A673 (cell line): ENCODE data around the gene MRPL1. TPM values are rescaled to one million over a fixed set of nuclear protein-coding genes. Genes with fewer than 3 reads are reported as not detected.

Source experiments
- BruUV-seq: library from RNA; stranded (reverse); fragments of 400-500 nt; replicated peaks from 2 replicates; lab custom pipeline; 2021; lab: Mats Ljungman, UMichigan
- CTCF ChIA-PET: fragments of 300-600 bp; sonication (Branson Sonifier 250); formaldehyde crosslinking; loops from one replicate; lab custom pipeline; 2022; ENCODE audit warnings: antibody characterized with exemption; lab: Charles Lee
- POLR2A ChIA-PET: fragments of 300-600 bp; sonication (Branson Sonifier 250); formaldehyde crosslinking; loops from one replicate; lab custom pipeline; 2022; ENCODE audit warnings: antibody characterized with exemption; ENCODE audit not compliant: low non-redundant PET; lab: Charles Lee
- DNase-seq: peaks from one replicate; pipeline ENCODE4 v3.0.0-alpha.2; 2015; ENCODE audit warnings: low spot score
- H3K27ac ChIP-seq: fragments of 200-600 bp; sonication (generic); 2 replicates; pipeline ENCODE4 v1.5.1; 2016; ENCODE audit warnings: mixed run types, low read depth, mild to moderate bottlenecking, mixed read lengths, antibody characterized with exemption, low read length; ENCODE audit not compliant: poor library complexity, severe bottlenecking
- H3K27me3 ChIP-seq: fragments of 200-600 bp; sonication (generic); replicated peaks from 2 replicates; pipeline ENCODE4 v1.6.1; 2017; ENCODE audit warnings: mixed run types, low read depth, mild to moderate bottlenecking, mixed read lengths, antibody characterized with exemption, low read length; ENCODE audit not compliant: insufficient read depth, poor library complexity
- H3K36me3 ChIP-seq: fragments of 200-600 bp; sonication (generic); 2 replicates; pipeline ENCODE4 v1.6.1; 2016; ENCODE audit warnings: mixed run types, mild to moderate bottlenecking, mixed read lengths, antibody characterized with exemption, low read length; ENCODE audit not compliant: insufficient read depth, poor library complexity, severe bottlenecking
- H3K4me1 ChIP-seq: fragments of 200-600 bp; sonication (generic); 2 replicates; pipeline ENCODE4 v1.6.1; 2017; ENCODE audit warnings: mixed run types, mild to moderate bottlenecking, mixed read lengths, antibody characterized with exemption, low read length; ENCODE audit not compliant: insufficient read depth, poor library complexity, severe bottlenecking
- H3K4me3 ChIP-seq: fragments of 200-600 bp; sonication (generic); 2 replicates; pipeline ENCODE4 v1.5.1; 2016; ENCODE audit warnings: low read depth, mixed run types, mild to moderate bottlenecking, mixed read lengths, low read length; ENCODE audit not compliant: poor library complexity, severe bottlenecking
- H3K9me3 ChIP-seq: fragments of 200-600 bp; sonication (generic); 2 replicates; pipeline ENCODE4 v1.6.1; 2016; ENCODE audit warnings: mixed run types, low read depth, mild to moderate bottlenecking, mixed read lengths, antibody characterized with exemption, low read length; ENCODE audit not compliant: poor library complexity, severe bottlenecking
- CTCF ChIP-seq: fragments of 300-800, 200-600 bp; sonication (generic); conservative IDR thresholded peaks from 2 replicates; pipeline ENCODE4 v1.5.1; 2017; ENCODE audit warnings: low read depth, mild to moderate bottlenecking, antibody characterized with exemption, low read length, moderate library complexity, mixed read lengths
- EZH2 ChIP-seq: fragments of 200-600 bp; sonication (generic); IDR thresholded peaks from 2 replicates; pipeline ENCODE4 v1.6.1; 2017; ENCODE audit warnings: borderline replicate concordance, low read depth, mild to moderate bottlenecking, mixed read lengths, antibody characterized with exemption, low read length; ENCODE audit not compliant: poor library complexity, severe bottlenecking
- intact Hi-C: fragments of 100-400 bp; cut with micrococcal nuclease; formaldehyde crosslinking; loops from one replicate; pipeline ENCODE4 v1.10.0; 2022; ENCODE audit not compliant: unreplicated experiment
- total RNA-seq: library from RNA; stranded (reverse); gene quantifications from 2 replicates; pipeline ENCODE4 v1.2.3, GENCODE V29; 2021

Gene MRPL1
- total RNA-seq, 1 experiment from 2014 or later = 32.2 TPM

GRCh38 chr4:77817304-77818072 is 45.1 kb upstream of the MRPL1 start:
- no peaks in the 10 kb centered on the region for H3K27me3 ChIP-seq
- no peaks in the 10 kb centered on the region for H3K9me3 ChIP-seq
- H3K4me1 ChIP-seq = peaks cover 6% of the 10 kb centered on the region
- CTCF ChIA-PET = no interaction called here
- intact Hi-C loops = no loop called here
- BruUV-seq = no TSS peak
- no peak overlapping the region for H3K27ac ChIP-seq
- DNase-seq = no peak
- POLR2A ChIA-PET = no interaction called here
- peak overlapping the region; percentile 74 for H3K4me3 ChIP-seq
- no peaks in the 10 kb centered on the region for H3K36me3 ChIP-seq
- no peak for TF ChIP-seq CTCF
- TF ChIP-seq EZH2 = no peak

- Histone ChIP-seq H3K36me3 (no peaks in the 10 kb centered on the region), H3K9me3 (no peaks in the 10 kb centered on the region), H3K4me1 (peaks cover 6% of the 10 kb centered on the region), H3K4me3 (peak overlapping the region; percentile 74), H3K27ac (peak overlapping the region; percentile 61), H3K27me3 (no peaks in the 10 kb centered on the region)
- TF ChIP-seq EZH2 (no peak), CTCF (peak; percentile 49)
- intact Hi-C loops = no loop called here
- ChIA-PET POLR2A (no interaction called here), CTCF (no interaction called here)
- TSS peak; percentile 44 for BruUV-seq
- DNase-seq = peak; percentile 75
These were observed 44.5 kb upstream of the MRPL1 start for GRCh38 chr4:77818073-77818601.

- H3K9me3 ChIP-seq = no peaks in the 10 kb centered on the region
- intact Hi-C loops = no loop called here
- CTCF ChIA-PET = no interaction called here
- no peaks in the 10 kb centered on the region for H3K27me3 ChIP-seq
- no peak for TF ChIP-seq CTCF
- TF ChIP-seq EZH2 = no peak
- POLR2A ChIA-PET = no interaction called here
- H3K27ac ChIP-seq = peak within 1 kb of the TSS; percentile 85
- H3K4me1 ChIP-seq = peaks cover 6% of the 10 kb centered on the region
- DNase-seq = peak; percentile 63
- H3K36me3 ChIP-seq = no peaks in the 10 kb centered on the region
- H3K4me3 ChIP-seq = peak within 1 kb of the TSS; percentile 74
- no TSS peak for BruUV-seq
These were observed 43.8 kb upstream of the MRPL1 start, which contains the start of gene CNOT6L for GRCh38 chr4:77818602-77819403. Gene CNOT6L (minus strand): TSS chr4:77819368. CDS start chr4:77819308, 60 bp downstream.
